Right lobe of liver (tissue), 6 donors: ENCODE data around the gene SPDYE6. TPM values are rescaled to one million over a fixed set of nuclear protein-coding genes. Genes with fewer than 3 reads are reported as not detected.
"Not testable (repeated sequence)": the region's sequence is repeated elsewhere in the genome, so short reads cannot be mapped to it uniquely, and the experiment has no call there.

ENCODE experiments used
- ATAC-seq, 4 donors: fragments of 200-7000 bp; cut with Tn5 transposase; one replicate each; pipeline ENCODE4 v1.9.1; 2020; ENCODE audit warnings: mild to moderate bottlenecking in 4 of 4, moderate library complexity in 4 of 4
- DNase-seq, 3 donors: peaks; one replicate each; pipeline ENCODE4 v3.0.0-alpha.2; 2020
- H3K27ac ChIP-seq, 3 donors: fragments of 200-600 bp; one replicate each; pipeline ENCODE4 v1.8.0; 2022
- H3K27me3 ChIP-seq, 2 donors: fragments of 200-600 bp; one replicate each; pipeline ENCODE4 v1.8.0; 2022
- H3K36me3 ChIP-seq, 4 donors: fragments of 200-600 bp; sonication (generic) in 1 of 4; one replicate each; pipeline versions ENCODE4 v1.5.1 to v1.8.0; 2017 to 2022; ENCODE audit warnings: control low read depth in 1 of 4
- H3K4me1 ChIP-seq, 4 donors: fragments of 200-600 bp; sonication (generic) in 1 of 4; one replicate each; pipeline versions ENCODE4 v1.5.1 to v1.8.0; 2017 to 2022; ENCODE audit warnings: control low read depth in 1 of 4
- H3K4me3 ChIP-seq, 3 donors: fragments of 200-600 bp; one replicate each; pipeline ENCODE4 v1.8.0; 2022
- H3K9me3 ChIP-seq, 4 donors: fragments of 200-600 bp; sonication (generic) in 1 of 4; one replicate each; pipeline versions ENCODE4 v1.5.1 to v1.8.0; 2017 to 2022; ENCODE audit warnings: control low read depth in 1 of 4
- CTCF ChIP-seq, 4 donors: fragments of 200-600 bp in 3 of 4; fragments of 450-650 bp in 1 of 4; IDR thresholded peaks; one replicate each; pipeline versions ENCODE4 v1.5.1 to v1.8.0; 2016 to 2022; ENCODE audit warnings: antibody characterized with exemption in 4 of 4, mild to moderate bottlenecking in 2 of 4
- POLR2A ChIP-seq: fragments of 450-650 bp; IDR thresholded peaks from one replicate; pipeline ENCODE4 v1.6.1; 2017; ENCODE audit warnings: antibody characterized with exemption, mild to moderate bottlenecking
- WGBS: methylation state at CpG from one replicate; pipeline ENCODE4 v1.1.6; 2018; ENCODE audit warnings: low coverage, low lambda C conversion rate; ENCODE audit not compliant: insufficient coverage; ENCODE audit errors: missing lambda C conversion rate; 5-methylcytosine and 5-hydroxymethylcytosine counted together
- intact Hi-C, 2 donors: fragments of 100-400 bp; cut with DNase I; formaldehyde crosslinking; loops; one replicate each; pipeline versions ENCODE4 v1.11.2 to v1.14.1; 2022
- total RNA-seq, 6 experiments: library from RNA; depleted of rRNA in 2 of 6; stranded (reverse); fragments of >200 nt in 2 of 6; fragmentation: NEBNext Ultra II Directional in 3 of 6; extraction: Animal tissue kit (Norgen Biotek cat#: 25700) in 3 of 6; gene quantifications; one replicate each; pipeline versions ENCODE4 v1.1.0 to v1.2.4, GENCODE V29; 2016 to 2023
- donor health status: DM: no; HTN: yes; CAD: no.
- donor health status: DM: no; HTN: no; CAD: no.
- donor health status: DM: no; HTN: no; CAD: no.
- donor health status: DM: no; HTN: yes; CAD: no.
- donor health status: DM: no; HTN: yes; CAD: no.

SPDYE6 gene
- total RNA-seq, 6 experiments from 2014 or later = not detected

- intact Hi-C loops, H3K4me3 ChIP-seq, ATAC-seq, H3K4me1 ChIP-seq, DNase-seq, H3K36me3 ChIP-seq, H3K27ac ChIP-seq, H3K9me3 ChIP-seq, H3K27me3 ChIP-seq: not testable (repeated sequence)
- WGBS = 72% methylated on average over 3 of the region's 8 CpGs
Measured at GRCh38 chr7:102337002-102337401, 19.2 kb downstream of the SPDYE6 start.

GRCh38 chr7:102335574-102335973 lies 20.7 kb downstream of the SPDYE6 start:
- not testable (repeated sequence) for H3K4me1 ChIP-seq, H3K9me3 ChIP-seq
- 90% methylated on average over 6 of the region's 7 CpGs for WGBS

GRCh38 chr7:102330666-102331460 lies 25.4 kb downstream of the SPDYE6 start:
- intact Hi-C loops, H3K4me1 ChIP-seq, H3K27ac ChIP-seq, H3K4me3 ChIP-seq, H3K27me3 ChIP-seq, ATAC-seq, DNase-seq, H3K36me3 ChIP-seq, H3K9me3 ChIP-seq: not testable (repeated sequence)
- WGBS = 87% methylated on average over 6 of the region's 8 CpGs

More at GRCh38 chr7:102335574-102335973, 20.7 kb downstream of the SPDYE6 start:
- intact Hi-C loops, H3K4me3 ChIP-seq, H3K27me3 ChIP-seq, ATAC-seq, H3K36me3 ChIP-seq, H3K27ac ChIP-seq, DNase-seq: not testable (repeated sequence)

- H3K36me3 ChIP-seq, H3K4me3 ChIP-seq, H3K4me1 ChIP-seq, H3K27ac ChIP-seq, ATAC-seq, DNase-seq, intact Hi-C loops, H3K27me3 ChIP-seq, H3K9me3 ChIP-seq: not testable (repeated sequence)
- WGBS = 60% methylated on average over 6 of the region's 9 CpGs
Measured at GRCh38 chr7:102329366-102329765, 26.9 kb downstream of the SPDYE6 start.

GRCh38 chr7:102328863-102329262 lies 27.4 kb downstream of the SPDYE6 start:
- 40% methylated on average over 2 of the region's 5 CpGs for WGBS
- ATAC-seq = peak in 1 of 4 donors; percentile 55
- H3K36me3 ChIP-seq, DNase-seq, H3K4me3 ChIP-seq, H3K9me3 ChIP-seq, H3K27me3 ChIP-seq, H3K4me1 ChIP-seq, H3K27ac ChIP-seq, intact Hi-C loops: not testable (repeated sequence)

GRCh38 chr7:102327183-102327582 lies 29.1 kb downstream of the SPDYE6 start:
- H3K9me3 ChIP-seq, H3K27ac ChIP-seq, H3K27me3 ChIP-seq, H3K36me3 ChIP-seq, intact Hi-C loops, DNase-seq, H3K4me1 ChIP-seq, H3K4me3 ChIP-seq, ATAC-seq: not testable (repeated sequence)
- 61% methylated on average over 6 of the region's 6 CpGs for WGBS

- H3K4me1 ChIP-seq = no peaks in the 10 kb centered on the region
- no peak overlapping the region for H3K4me3 ChIP-seq
- TF ChIP-seq POLR2A = no peak
- TF ChIP-seq CTCF (IDR thresholded peaks at IDR 0.05) = no peak
- H3K27me3 ChIP-seq = no peaks in the 10 kb centered on the region
- ATAC-seq (no peak), DNase-seq (no peak)
- H3K36me3 ChIP-seq = no peaks in the 10 kb centered on the region
- intact Hi-C loops = no loop called here
- H3K9me3 ChIP-seq = no peaks in the 10 kb centered on the region
- H3K27ac ChIP-seq = no peak overlapping the region
- whole genome bisulfite sequencing = 77% methylated on average over 10 of the region's 11 CpGs
Measured at GRCh38 chr7:102326157-102326889, 29.9 kb downstream of the SPDYE6 start.

- intact Hi-C loops, H3K4me3 ChIP-seq, DNase-seq, H3K9me3 ChIP-seq, H3K27ac ChIP-seq, H3K36me3 ChIP-seq, ATAC-seq, H3K4me1 ChIP-seq, H3K27me3 ChIP-seq: not testable (repeated sequence)
- WGBS = 92% methylated on average over 9 of the region's 11 CpGs
Measured at GRCh38 chr7:102325106-102325505, 31.1 kb downstream of the SPDYE6 start.
